GM23338 (cell line): ENCODE results near the gene SLC17A8.

Experiments
- EZH2 ChIP-seq: fragments of 200-600 bp; sonication (generic); IDR thresholded peaks from one replicate; pipeline ENCODE4 v1.8.0; 2017; ENCODE audit warnings: antibody characterized with exemption, mild to moderate bottlenecking, low read depth; ENCODE audit not compliant: unreplicated experiment
- EZH2phosphoT487 ChIP-seq: fragments of 200-600 bp; sonication (generic); IDR thresholded peaks from one replicate; pipeline ENCODE4 v1.8.1; 2018; ENCODE audit warnings: antibody characterized with exemption; ENCODE audit not compliant: unreplicated experiment
- POLR2AphosphoS5 ChIP-seq: IDR thresholded peaks from 2 replicates; pipeline ENCODE4 v1.6.1; 2016; ENCODE audit warnings: antibody characterized with exemption, low read depth
- ZNF331 ChIP-seq: fragments of 250-450 bp; sonication (Bioruptor Pico); IDR thresholded peaks from 2 replicates; pipeline ENCODE4 v1.5.0; 2020; ENCODE audit warnings: low read depth, mild to moderate bottlenecking, moderate library complexity
- TF ChIP-seq, protein P1 (sequence below), 2 experiments: fragments of 200-600 bp in 1 of 2; sonication (generic) in 1 of 2; conservative IDR thresholded peaks; 2 replicates each; pipeline versions ENCODE4 v1.5.1 to v1.6.1; 2016 to 2017; ENCODE audit warnings: antibody characterized with exemption in 2 of 2, low read depth in 2 of 2, mild to moderate bottlenecking in 2 of 2, moderate library complexity in 1 of 2
- TF ChIP-seq, protein P2 (sequence below): IDR thresholded peaks from one replicate; pipeline ENCODE4 v1.6.1; 2018; ENCODE audit warnings: antibody characterized with exemption; ENCODE audit not compliant: unreplicated experiment
- TF ChIP-seq, protein P3 (sequence below): fragments of 250-450 bp; sonication (Bioruptor Pico); IDR thresholded peaks from 2 replicates; pipeline ENCODE4 v1.5.0; 2020; ENCODE audit warnings: mild to moderate bottlenecking, moderate library complexity

DNA sequence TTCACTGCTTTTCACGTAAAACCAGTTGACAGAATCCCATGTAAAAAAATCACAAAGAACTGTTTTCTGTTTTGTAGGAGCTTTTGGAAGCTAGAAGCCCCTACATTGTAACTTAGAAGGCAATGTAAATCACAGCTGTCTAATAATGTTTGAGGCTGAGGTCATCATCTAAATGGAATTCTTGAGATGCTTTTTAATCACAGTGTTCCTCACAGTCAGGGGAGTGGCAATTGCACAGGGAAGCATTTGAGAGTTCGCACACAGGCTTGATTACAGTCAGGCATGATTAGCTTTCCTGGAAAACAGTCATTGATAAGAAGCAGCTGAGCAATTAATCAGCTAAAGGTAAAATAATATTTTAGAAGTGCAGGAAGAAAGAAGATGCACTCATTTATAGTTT, 2.9 kb downstream of the SLC17A8 start:
- TF ChIP-seq EZH2 (no peak), POLR2AphosphoS5 (no peak), ZNF331 (CRISPR knock-in tag) (no peak), EZH2phosphoT487 (no peak)
- TF ChIP-seq, protein P1, sequence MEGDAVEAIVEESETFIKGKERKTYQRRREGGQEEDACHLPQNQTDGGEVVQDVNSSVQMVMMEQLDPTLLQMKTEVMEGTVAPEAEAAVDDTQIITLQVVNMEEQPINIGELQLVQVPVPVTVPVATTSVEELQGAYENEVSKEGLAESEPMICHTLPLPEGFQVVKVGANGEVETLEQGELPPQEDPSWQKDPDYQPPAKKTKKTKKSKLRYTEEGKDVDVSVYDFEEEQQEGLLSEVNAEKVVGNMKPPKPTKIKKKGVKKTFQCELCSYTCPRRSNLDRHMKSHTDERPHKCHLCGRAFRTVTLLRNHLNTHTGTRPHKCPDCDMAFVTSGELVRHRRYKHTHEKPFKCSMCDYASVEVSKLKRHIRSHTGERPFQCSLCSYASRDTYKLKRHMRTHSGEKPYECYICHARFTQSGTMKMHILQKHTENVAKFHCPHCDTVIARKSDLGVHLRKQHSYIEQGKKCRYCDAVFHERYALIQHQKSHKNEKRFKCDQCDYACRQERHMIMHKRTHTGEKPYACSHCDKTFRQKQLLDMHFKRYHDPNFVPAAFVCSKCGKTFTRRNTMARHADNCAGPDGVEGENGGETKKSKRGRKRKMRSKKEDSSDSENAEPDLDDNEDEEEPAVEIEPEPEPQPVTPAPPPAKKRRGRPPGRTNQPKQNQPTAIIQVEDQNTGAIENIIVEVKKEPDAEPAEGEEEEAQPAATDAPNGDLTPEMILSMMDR (conservative IDR thresholded peaks at IDR 0.05; ENCODE audit: low read depth in 2 of 2), result no peak
- TF ChIP-seq, protein P2, sequence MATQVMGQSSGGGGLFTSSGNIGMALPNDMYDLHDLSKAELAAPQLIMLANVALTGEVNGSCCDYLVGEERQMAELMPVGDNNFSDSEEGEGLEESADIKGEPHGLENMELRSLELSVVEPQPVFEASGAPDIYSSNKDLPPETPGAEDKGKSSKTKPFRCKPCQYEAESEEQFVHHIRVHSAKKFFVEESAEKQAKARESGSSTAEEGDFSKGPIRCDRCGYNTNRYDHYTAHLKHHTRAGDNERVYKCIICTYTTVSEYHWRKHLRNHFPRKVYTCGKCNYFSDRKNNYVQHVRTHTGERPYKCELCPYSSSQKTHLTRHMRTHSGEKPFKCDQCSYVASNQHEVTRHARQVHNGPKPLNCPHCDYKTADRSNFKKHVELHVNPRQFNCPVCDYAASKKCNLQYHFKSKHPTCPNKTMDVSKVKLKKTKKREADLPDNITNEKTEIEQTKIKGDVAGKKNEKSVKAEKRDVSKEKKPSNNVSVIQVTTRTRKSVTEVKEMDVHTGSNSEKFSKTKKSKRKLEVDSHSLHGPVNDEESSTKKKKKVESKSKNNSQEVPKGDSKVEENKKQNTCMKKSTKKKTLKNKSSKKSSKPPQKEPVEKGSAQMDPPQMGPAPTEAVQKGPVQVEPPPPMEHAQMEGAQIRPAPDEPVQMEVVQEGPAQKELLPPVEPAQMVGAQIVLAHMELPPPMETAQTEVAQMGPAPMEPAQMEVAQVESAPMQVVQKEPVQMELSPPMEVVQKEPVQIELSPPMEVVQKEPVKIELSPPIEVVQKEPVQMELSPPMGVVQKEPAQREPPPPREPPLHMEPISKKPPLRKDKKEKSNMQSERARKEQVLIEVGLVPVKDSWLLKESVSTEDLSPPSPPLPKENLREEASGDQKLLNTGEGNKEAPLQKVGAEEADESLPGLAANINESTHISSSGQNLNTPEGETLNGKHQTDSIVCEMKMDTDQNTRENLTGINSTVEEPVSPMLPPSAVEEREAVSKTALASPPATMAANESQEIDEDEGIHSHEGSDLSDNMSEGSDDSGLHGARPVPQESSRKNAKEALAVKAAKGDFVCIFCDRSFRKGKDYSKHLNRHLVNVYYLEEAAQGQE, result no peak
- TF ChIP-seq, protein P3, sequence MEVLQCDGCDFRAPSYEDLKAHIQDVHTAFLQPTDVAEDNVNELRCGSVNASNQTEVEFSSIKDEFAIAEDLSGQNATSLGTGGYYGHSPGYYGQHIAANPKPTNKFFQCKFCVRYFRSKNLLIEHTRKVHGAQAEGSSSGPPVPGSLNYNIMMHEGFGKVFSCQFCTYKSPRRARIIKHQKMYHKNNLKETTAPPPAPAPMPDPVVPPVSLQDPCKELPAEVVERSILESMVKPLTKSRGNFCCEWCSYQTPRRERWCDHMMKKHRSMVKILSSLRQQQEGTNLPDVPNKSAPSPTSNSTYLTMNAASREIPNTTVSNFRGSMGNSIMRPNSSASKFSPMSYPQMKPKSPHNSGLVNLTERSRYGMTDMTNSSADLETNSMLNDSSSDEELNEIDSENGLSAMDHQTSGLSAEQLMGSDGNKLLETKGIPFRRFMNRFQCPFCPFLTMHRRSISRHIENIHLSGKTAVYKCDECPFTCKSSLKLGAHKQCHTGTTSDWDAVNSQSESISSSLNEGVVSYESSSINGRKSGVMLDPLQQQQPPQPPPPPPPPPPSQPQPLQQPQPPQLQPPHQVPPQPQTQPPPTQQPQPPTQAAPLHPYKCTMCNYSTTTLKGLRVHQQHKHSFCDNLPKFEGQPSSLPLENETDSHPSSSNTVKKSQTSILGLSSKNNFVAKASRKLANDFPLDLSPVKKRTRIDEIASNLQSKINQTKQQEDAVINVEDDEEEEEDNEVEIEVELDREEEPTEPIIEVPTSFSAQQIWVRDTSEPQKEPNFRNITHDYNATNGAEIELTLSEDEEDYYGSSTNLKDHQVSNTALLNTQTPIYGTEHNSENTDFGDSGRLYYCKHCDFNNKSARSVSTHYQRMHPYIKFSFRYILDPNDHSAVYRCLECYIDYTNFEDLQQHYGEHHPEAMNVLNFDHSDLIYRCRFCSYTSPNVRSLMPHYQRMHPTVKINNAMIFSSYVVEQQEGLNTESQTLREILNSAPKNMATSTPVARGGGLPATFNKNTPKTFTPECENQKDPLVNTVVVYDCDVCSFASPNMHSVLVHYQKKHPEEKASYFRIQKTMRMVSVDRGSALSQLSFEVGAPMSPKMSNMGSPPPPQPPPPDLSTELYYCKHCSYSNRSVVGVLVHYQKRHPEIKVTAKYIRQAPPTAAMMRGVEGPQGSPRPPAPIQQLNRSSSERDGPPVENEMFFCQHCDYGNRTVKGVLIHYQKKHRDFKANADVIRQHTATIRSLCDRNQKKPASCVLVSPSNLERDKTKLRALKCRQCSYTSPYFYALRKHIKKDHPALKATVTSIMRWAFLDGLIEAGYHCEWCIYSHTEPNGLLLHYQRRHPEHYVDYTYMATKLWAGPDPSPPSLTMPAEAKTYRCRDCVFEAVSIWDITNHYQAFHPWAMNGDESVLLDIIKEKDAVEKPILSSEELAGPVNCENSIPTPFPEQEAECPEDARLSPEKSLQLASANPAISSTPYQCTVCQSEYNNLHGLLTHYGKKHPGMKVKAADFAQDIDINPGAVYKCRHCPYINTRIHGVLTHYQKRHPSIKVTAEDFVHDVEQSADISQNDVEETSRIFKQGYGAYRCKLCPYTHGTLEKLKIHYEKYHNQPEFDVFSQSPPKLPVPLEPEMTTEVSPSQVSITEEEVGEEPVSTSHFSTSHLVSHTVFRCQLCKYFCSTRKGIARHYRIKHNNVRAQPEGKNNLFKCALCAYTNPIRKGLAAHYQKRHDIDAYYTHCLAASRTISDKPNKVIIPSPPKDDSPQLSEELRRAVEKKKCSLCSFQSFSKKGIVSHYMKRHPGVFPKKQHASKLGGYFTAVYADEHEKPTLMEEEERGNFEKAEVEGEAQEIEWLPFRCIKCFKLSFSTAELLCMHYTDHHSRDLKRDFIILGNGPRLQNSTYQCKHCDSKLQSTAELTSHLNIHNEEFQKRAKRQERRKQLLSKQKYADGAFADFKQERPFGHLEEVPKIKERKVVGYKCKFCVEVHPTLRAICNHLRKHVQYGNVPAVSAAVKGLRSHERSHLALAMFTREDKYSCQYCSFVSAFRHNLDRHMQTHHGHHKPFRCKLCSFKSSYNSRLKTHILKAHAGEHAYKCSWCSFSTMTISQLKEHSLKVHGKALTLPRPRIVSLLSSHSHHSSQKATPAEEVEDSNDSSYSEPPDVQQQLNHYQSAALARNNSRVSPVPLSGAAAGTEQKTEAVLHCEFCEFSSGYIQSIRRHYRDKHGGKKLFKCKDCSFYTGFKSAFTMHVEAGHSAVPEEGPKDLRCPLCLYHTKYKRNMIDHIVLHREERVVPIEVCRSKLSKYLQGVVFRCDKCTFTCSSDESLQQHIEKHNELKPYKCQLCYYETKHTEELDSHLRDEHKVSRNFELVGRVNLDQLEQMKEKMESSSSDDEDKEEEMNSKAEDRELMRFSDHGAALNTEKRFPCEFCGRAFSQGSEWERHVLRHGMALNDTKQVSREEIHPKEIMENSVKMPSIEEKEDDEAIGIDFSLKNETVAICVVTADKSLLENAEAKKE (CRISPR knock-in tag), result no peak
